ENCODE measurements around the gene PPCDC.

The PPCDC gene

GRCh38 chr15:75029378-75030022 is 6.1 kb downstream of the PPCDC start:
- peak; percentile 81 for DNase-seq (ENCODE audit: low read depth, low spot score)
- in situ Hi-C loops (cut with HindIII; ENCODE audit: low sequenced_read_pairs), result no loop called here
- no peak overlapping the region for H3K4me3 ChIP-seq (ENCODE audit: low read depth, low read length)
- TF ChIP-seq, protein P1, sequence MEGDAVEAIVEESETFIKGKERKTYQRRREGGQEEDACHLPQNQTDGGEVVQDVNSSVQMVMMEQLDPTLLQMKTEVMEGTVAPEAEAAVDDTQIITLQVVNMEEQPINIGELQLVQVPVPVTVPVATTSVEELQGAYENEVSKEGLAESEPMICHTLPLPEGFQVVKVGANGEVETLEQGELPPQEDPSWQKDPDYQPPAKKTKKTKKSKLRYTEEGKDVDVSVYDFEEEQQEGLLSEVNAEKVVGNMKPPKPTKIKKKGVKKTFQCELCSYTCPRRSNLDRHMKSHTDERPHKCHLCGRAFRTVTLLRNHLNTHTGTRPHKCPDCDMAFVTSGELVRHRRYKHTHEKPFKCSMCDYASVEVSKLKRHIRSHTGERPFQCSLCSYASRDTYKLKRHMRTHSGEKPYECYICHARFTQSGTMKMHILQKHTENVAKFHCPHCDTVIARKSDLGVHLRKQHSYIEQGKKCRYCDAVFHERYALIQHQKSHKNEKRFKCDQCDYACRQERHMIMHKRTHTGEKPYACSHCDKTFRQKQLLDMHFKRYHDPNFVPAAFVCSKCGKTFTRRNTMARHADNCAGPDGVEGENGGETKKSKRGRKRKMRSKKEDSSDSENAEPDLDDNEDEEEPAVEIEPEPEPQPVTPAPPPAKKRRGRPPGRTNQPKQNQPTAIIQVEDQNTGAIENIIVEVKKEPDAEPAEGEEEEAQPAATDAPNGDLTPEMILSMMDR (IDR thresholded peaks at IDR 0.05; ENCODE audit: low read depth, low read length), result peak; percentile 89

- no peak overlapping the region for H3K4me3 ChIP-seq (ENCODE audit: low read depth, low read length)
- TF ChIP-seq, protein P1 (IDR thresholded peaks at IDR 0.05; ENCODE audit: low read depth, low read length), result no peak
- in situ Hi-C loops (cut with HindIII; ENCODE audit: low sequenced_read_pairs), result no loop called here
- no peak for DNase-seq (ENCODE audit: low read depth, low spot score)
These were observed 6.6 kb downstream of the PPCDC start for GRCh38 chr15:75030023-75030413.

- no peak for DNase-seq (ENCODE audit: low read depth, low spot score)
- TF ChIP-seq, protein P1 (IDR thresholded peaks at IDR 0.05; ENCODE audit: low read depth, low read length), result peak; percentile 2
- H3K4me3 ChIP-seq (ENCODE audit: low read depth, low read length), result no peak overlapping the region
- in situ Hi-C loops (cut with HindIII; ENCODE audit: low sequenced_read_pairs), result no loop called here
These were observed 7.0 kb downstream of the PPCDC start for GRCh38 chr15:75030424-75030823.

DNA sequence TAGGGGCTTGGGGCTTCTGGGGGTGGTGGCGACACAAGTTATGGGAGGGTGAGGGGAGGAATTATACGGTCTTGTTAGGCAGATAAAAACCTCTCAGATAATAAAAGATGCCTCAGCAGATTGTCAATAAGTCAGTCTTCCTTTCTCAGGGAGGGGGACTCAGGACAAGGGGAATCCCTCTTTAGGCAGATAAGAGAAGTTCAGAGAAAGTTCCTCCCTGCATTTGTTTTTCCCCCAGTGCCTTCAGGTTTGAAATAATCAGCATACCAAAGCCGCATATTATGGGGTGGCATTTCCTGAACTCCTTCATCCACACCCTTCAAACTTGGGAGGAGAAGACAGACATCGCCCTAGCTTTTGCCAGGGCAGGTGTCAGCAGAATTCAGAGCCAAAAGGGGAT is 8.5 kb downstream of the PPCDC start:
- in situ Hi-C loops (cut with HindIII; ENCODE audit: low sequenced_read_pairs), result no loop called here
- H3K4me3 ChIP-seq (ENCODE audit: low read depth, low read length), result no peak overlapping the region
- DNase-seq (ENCODE audit: low read depth, low spot score), result no peak
- TF ChIP-seq, protein P1 (IDR thresholded peaks at IDR 0.05; ENCODE audit: low read depth, low read length), result no peak

GRCh38 chr15:75032395-75032794 is 9.0 kb downstream of the PPCDC start:
- in situ Hi-C loops (cut with HindIII; ENCODE audit: low sequenced_read_pairs), result no loop called here
- DNase-seq (ENCODE audit: low read depth, low spot score), result no peak
- TF ChIP-seq, protein P1 (IDR thresholded peaks at IDR 0.05; ENCODE audit: low read depth, low read length), result no peak
- no peak overlapping the region for H3K4me3 ChIP-seq (ENCODE audit: low read depth, low read length)

GRCh38 chr15:75033809-75034208 is 10.4 kb downstream of the PPCDC start:
- H3K4me3 ChIP-seq (ENCODE audit: low read depth, low read length), result no peak overlapping the region
- DNase-seq (ENCODE audit: low read depth, low spot score), result no peak
- in situ Hi-C loops (cut with HindIII; ENCODE audit: low sequenced_read_pairs), result no loop called here
- TF ChIP-seq, protein P1 (IDR thresholded peaks at IDR 0.05; ENCODE audit: low read depth, low read length), result no peak
